GM19324 (cell line): Measurements from ENCODE around the gene SYCE1.
"Not testable (repeated sequence)": the region's sequence is repeated elsewhere in the genome, so short reads cannot be mapped to it uniquely, and the experiment has no call there.

Experiments
- ATAC-seq: cut with Tn5 transposase; IDR thresholded peaks from one replicate; pipeline ENCODE4 v1.9.1; 2021; ENCODE audit warnings: mild to moderate bottlenecking, moderate library complexity; ENCODE audit not compliant: unreplicated experiment, low FRiP score

The SYCE1 gene

GRCh38 chr10:133565441-133566294, at the start of gene SYCE1:
SYCE1 (minus strand) TSS chr10:133565583; CDS start chr10:133565529, 54 bp downstream.
- no peak for ATAC-seq

GRCh38 chr10:133614830-133615580, 49.6 kb upstream of the SYCE1 start:
- no peak for ATAC-seq

- no peak for ATAC-seq
Measured at GRCh38 chr10:133613699-133614098, 48.3 kb upstream of the SYCE1 start.

GRCh38 chr10:133611079-133611478, 45.7 kb upstream of the SYCE1 start:
- no peak for ATAC-seq

GRCh38 chr10:133608855-133609254, 43.5 kb upstream of the SYCE1 start:
- ATAC-seq = no peak

GRCh38 chr10:133603434-133603833, 38.1 kb upstream of the SYCE1 start:
- not testable (repeated sequence) for ATAC-seq

GRCh38 chr10:133600657-133601056, 35.3 kb upstream of the SYCE1 start:
- ATAC-seq = no peak

- not testable (repeated sequence) for ATAC-seq
Measured at GRCh38 chr10:133599869-133600268, 34.5 kb upstream of the SYCE1 start.

GRCh38 chr10:133592716-133593115, 27.3 kb upstream of the SYCE1 start:
- ATAC-seq = no peak

- ATAC-seq = no peak
Measured at GRCh38 chr10:133590970-133591359, 25.6 kb upstream of the SYCE1 start.

GRCh38 chr10:133590226-133590969, 25.0 kb upstream of the SYCE1 start:
- no peak for ATAC-seq

- not testable (repeated sequence) for ATAC-seq
Measured at GRCh38 chr10:133577037-133577436, 11.7 kb upstream of the SYCE1 start.

- ATAC-seq = not testable (repeated sequence)
Measured at GRCh38 chr10:133573460-133573859, 8.1 kb upstream of the SYCE1 start.

GRCh38 chr10:133572055-133572454, 6.7 kb upstream of the SYCE1 start:
- not testable (repeated sequence) for ATAC-seq

GRCh38 chr10:133569801-133570200, 4.4 kb upstream of the SYCE1 start:
- not testable (repeated sequence) for ATAC-seq

- ATAC-seq = not testable (repeated sequence)
Measured at GRCh38 chr10:133568831-133569527, 3.6 kb upstream of the SYCE1 start.

- no peak for ATAC-seq
Measured at GRCh38 chr10:133568287-133568614, 2.9 kb upstream of the SYCE1 start.

- no peak for ATAC-seq
Measured at GRCh38 chr10:133567609-133568286, 2.4 kb upstream of the SYCE1 start.

GRCh38 chr10:133567119-133567518, 1.7 kb upstream of the SYCE1 start:
- ATAC-seq = no peak

GRCh38 chr10:133564816-133565215, 567 bp downstream of the SYCE1 start:
- no peak for ATAC-seq
